ENCODE results near the gene TYROBP. TPM values are rescaled to one million over a fixed set of nuclear protein-coding genes. Genes with fewer than 3 reads are reported as not detected.

The TYROBP gene
- total and polyA plus RNA-seq, 2 of the 8 experiments (the other 6 are each of a cell fraction or from before 2014, with no cell fraction given) = 0.18 TPM; not detected in 1

GRCh38 chr19:35879770-35880317 is 28.3 kb downstream of the TYROBP start:
- no peaks in the 10 kb centered on the region for H3K79me1 ChIP-seq (ENCODE audit: low read depth, low read length)
- no peaks in the 10 kb centered on the region for H3K23me2 ChIP-seq (ENCODE audit: low read depth, low read length)
- H2AFZ ChIP-seq (ENCODE audit: low read length) = no peak overlapping the region
- CTCF ChIA-PET (ENCODE audit: partially characterized antibody) = interaction anchor here (0.8 to 1.5 kb wide), 7 partner anchors 10 to 79 kb away, joined by 3 to 5 read pairs (median 3); no protein-coding TSS in a partner anchor
- peaks cover 0 to 6% (median 1%) of the 10 kb centered on the region in 4 experiments; a peak in 3 of 7 replicates for H3K4me1 ChIP-seq (replicated peaks in 1 of 4; ENCODE audit: control insufficient read depth in 3 of 4, insufficient read depth in 4 of 4, low read length in 3 of 4)
- peak overlapping the region; percentile 1 to 41; a peak in 3 of 4 replicates for H3K4me2 ChIP-seq (ENCODE audit: insufficient read depth in 1 of 2, low read depth in 2 of 2, low read length in 2 of 2)
- no peak overlapping the region for H2BK20ac ChIP-seq (ENCODE audit: low read length)
- H4K91ac ChIP-seq (replicated peaks; ENCODE audit: insufficient read length, low read length) = no peak overlapping the region
- H3K9me3 ChIP-seq (ENCODE audit: insufficient read depth in 2 of 2, low read depth in 1 of 2, low read length in 1 of 2) = no peaks in the 10 kb centered on the region
- H4K5ac ChIP-seq (ENCODE audit: insufficient read length, low read depth, low read length) = no peak overlapping the region
- H4K20me1 ChIP-seq (replicated peaks in 1 of 2; ENCODE audit: control insufficient read depth in 1 of 2, insufficient read depth in 2 of 2, low read length in 2 of 2) = no peaks in the 10 kb centered on the region
- 8% methylated on average over 24 of the region's 28 CpGs; no CpG with 5 or more reads in 1 of the 2 experiments for WGBS, 2 experiments (ENCODE audit: extremely low coverage in 1 of 2, insufficient coverage in 1 of 2, insufficient read length in 1 of 2, insufficient replicate concordance in 2 of 2, low coverage in 1 of 2, low lambda C conversion rate in 2 of 2, missing lambda C conversion rate in 1 of 2)
- H3K4ac ChIP-seq (replicated peaks; ENCODE audit: insufficient read length, low read depth, low read length) = no peak overlapping the region
- 0 out of 7 replicates have a peak, but pooled peaks cover 0 to 5% (median 1%) of the 10 kb centered on the region in 4 experiments for H3K27me3 ChIP-seq (replicated peaks in 1 of 4; ENCODE audit: control insufficient read depth in 3 of 4, extremely low read depth in 1 of 4, insufficient read depth in 3 of 4, low read length in 3 of 4)
- peak; percentile 64 to 99 for DNase-seq (ENCODE audit: low read depth in 1 of 2, low spot score in 2 of 2)
- H3K4me3 ChIP-seq (ENCODE audit: extremely low read depth in 1 of 4, insufficient read depth in 2 of 4, low read depth in 3 of 4, low read length in 4 of 4) = peak overlapping the region in 1 of 4 experiments; percentile 30; a peak in 2 of 8 replicates
- no peak overlapping the region for H3K14ac ChIP-seq (ENCODE audit: insufficient read length)
- H2BK5ac ChIP-seq (ENCODE audit: low read depth, low read length) = no peak overlapping the region
- H2BK120ac ChIP-seq (replicated peaks; ENCODE audit: low read depth, low read length) = no peak overlapping the region
- H3K56ac ChIP-seq (replicated peaks; ENCODE audit: insufficient read length, low read depth, low read length) = no peak overlapping the region
- H3K23ac ChIP-seq (ENCODE audit: insufficient read length) = no peak overlapping the region
- H3K18ac ChIP-seq (ENCODE audit: extremely low read depth, low read length) = no peak overlapping the region
- no peaks in the 10 kb centered on the region for H3K79me2 ChIP-seq (ENCODE audit: control insufficient read depth in 1 of 2, insufficient read depth in 2 of 2, low read length in 2 of 2)
- POLR2A ChIA-PET (ENCODE audit: partially characterized antibody) = interaction anchor here (0.8 to 1.6 kb wide), 2 partner anchors 10 to 21 kb away, joined by 4 to 6 read pairs; partner anchors contain the start of gene NFKBID
- H4K8ac ChIP-seq (ENCODE audit: extremely low read depth, insufficient read depth, low read length) = no peak overlapping the region
- H2BK15ac ChIP-seq (ENCODE audit: low read length) = no peak overlapping the region
- H3K27ac ChIP-seq (ENCODE audit: low read depth, low read length) = no peak overlapping the region
- H2AK5ac ChIP-seq (ENCODE audit: low read depth, low read length) = no peak overlapping the region
- no peaks in the 10 kb centered on the region; a peak in 1 of 8 replicates for H3K36me3 ChIP-seq (ENCODE audit: control insufficient read depth in 2 of 4, insufficient read depth in 4 of 4, low read length in 3 of 4)
- FAIRE-seq = peak; percentile 57
- no peak overlapping the region for H3K9ac ChIP-seq (replicated peaks in 1 of 4; ENCODE audit: extremely low read depth in 1 of 4, low read depth in 3 of 4, low read length in 3 of 4)
- no peak overlapping the region for H2BK12ac ChIP-seq (ENCODE audit: low read depth, low read length)
- TF ChIP-seq CREB1 (IDR thresholded peaks at IDR 0.05) = peak; percentile 62
- 0 out of 2 replicates have a peak, but pooled peaks have one; percentile 84 for TF ChIP-seq SP4 (IDR thresholded peaks at IDR 0.05; ENCODE audit: low read length)
- TF ChIP-seq KDM5A (IDR thresholded peaks at IDR 0.05; ENCODE audit: low read length) = no peak
- peak; percentile 59 for TF ChIP-seq SAP30 (IDR thresholded peaks at IDR 0.05; ENCODE audit: insufficient read depth, insufficient replicate concordance, low read length)
- TF ChIP-seq TCF12 (IDR thresholded peaks at IDR 0.05; ENCODE audit: low read depth, low read length) = no peak

All from H1 (cell line).